ENCODE measurements around the gene FOXE3.

Gene FOXE3

GRCh38 chr1:47409311-47410067, 6.6 kb upstream of the FOXE3 start:
- Histone ChIP-seq H3K4me3 (replicated peaks; ENCODE audit: low read depth, low read length) (no peak overlapping the region), H3K27me3 (replicated peaks; ENCODE audit: control insufficient read depth, insufficient read depth, low read length) (no peaks in the 10 kb centered on the region), H3K36me3 (ENCODE audit: control insufficient read depth, insufficient read depth, low read length) (no peaks in the 10 kb centered on the region)
- no peak for DNase-seq (ENCODE audit: extremely low read depth, insufficient read length)
- TF ChIP-seq, protein P1, sequence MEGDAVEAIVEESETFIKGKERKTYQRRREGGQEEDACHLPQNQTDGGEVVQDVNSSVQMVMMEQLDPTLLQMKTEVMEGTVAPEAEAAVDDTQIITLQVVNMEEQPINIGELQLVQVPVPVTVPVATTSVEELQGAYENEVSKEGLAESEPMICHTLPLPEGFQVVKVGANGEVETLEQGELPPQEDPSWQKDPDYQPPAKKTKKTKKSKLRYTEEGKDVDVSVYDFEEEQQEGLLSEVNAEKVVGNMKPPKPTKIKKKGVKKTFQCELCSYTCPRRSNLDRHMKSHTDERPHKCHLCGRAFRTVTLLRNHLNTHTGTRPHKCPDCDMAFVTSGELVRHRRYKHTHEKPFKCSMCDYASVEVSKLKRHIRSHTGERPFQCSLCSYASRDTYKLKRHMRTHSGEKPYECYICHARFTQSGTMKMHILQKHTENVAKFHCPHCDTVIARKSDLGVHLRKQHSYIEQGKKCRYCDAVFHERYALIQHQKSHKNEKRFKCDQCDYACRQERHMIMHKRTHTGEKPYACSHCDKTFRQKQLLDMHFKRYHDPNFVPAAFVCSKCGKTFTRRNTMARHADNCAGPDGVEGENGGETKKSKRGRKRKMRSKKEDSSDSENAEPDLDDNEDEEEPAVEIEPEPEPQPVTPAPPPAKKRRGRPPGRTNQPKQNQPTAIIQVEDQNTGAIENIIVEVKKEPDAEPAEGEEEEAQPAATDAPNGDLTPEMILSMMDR (IDR thresholded peaks at IDR 0.05; ENCODE audit: insufficient read depth, low read length, poor library complexity, severe bottlenecking) = no peak

GRCh38 chr1:47410068-47410455, 6.0 kb upstream of the FOXE3 start:
- TF ChIP-seq, protein P1 (IDR thresholded peaks at IDR 0.05; ENCODE audit: insufficient read depth, low read length, poor library complexity, severe bottlenecking) = no peak
- H3K36me3 ChIP-seq (ENCODE audit: control insufficient read depth, insufficient read depth, low read length) = no peaks in the 10 kb centered on the region
- no peak for DNase-seq (ENCODE audit: extremely low read depth, insufficient read length)
- H3K27me3 ChIP-seq (replicated peaks; ENCODE audit: control insufficient read depth, insufficient read depth, low read length) = no peaks in the 10 kb centered on the region
- no peak overlapping the region for H3K4me3 ChIP-seq (replicated peaks; ENCODE audit: low read depth, low read length)

GRCh38 chr1:47411436-47411835, 4.6 kb upstream of the FOXE3 start:
- TF ChIP-seq, protein P1 (IDR thresholded peaks at IDR 0.05; ENCODE audit: insufficient read depth, low read length, poor library complexity, severe bottlenecking) = no peak
- Histone ChIP-seq H3K27me3 (replicated peaks; ENCODE audit: control insufficient read depth, insufficient read depth, low read length) (no peaks in the 10 kb centered on the region), H3K36me3 (ENCODE audit: control insufficient read depth, insufficient read depth, low read length) (no peaks in the 10 kb centered on the region), H3K4me3 (replicated peaks; ENCODE audit: low read depth, low read length) (no peak overlapping the region)
- DNase-seq (ENCODE audit: extremely low read depth, insufficient read length) = no peak

- DNase-seq (ENCODE audit: extremely low read depth, insufficient read length) = no peak
- no peaks in the 10 kb centered on the region for H3K36me3 ChIP-seq (ENCODE audit: control insufficient read depth, insufficient read depth, low read length)
- H3K27me3 ChIP-seq (replicated peaks; ENCODE audit: control insufficient read depth, insufficient read depth, low read length) = no peaks in the 10 kb centered on the region
- TF ChIP-seq, protein P1 (IDR thresholded peaks at IDR 0.05; ENCODE audit: insufficient read depth, low read length, poor library complexity, severe bottlenecking) = no peak
- no peak overlapping the region for H3K4me3 ChIP-seq (replicated peaks; ENCODE audit: low read depth, low read length)
Measured at GRCh38 chr1:47412437-47412836, 3.6 kb upstream of the FOXE3 start.

GRCh38 chr1:47416319-47417169, 459 bp downstream of the FOXE3 start:
- no peaks in the 10 kb centered on the region for H3K27me3 ChIP-seq (replicated peaks; ENCODE audit: control insufficient read depth, insufficient read depth, low read length)
- TF ChIP-seq, protein P1 (IDR thresholded peaks at IDR 0.05; ENCODE audit: insufficient read depth, low read length, poor library complexity, severe bottlenecking) = no peak
- no peak overlapping the region for H3K4me3 ChIP-seq (replicated peaks; ENCODE audit: low read depth, low read length)
- no peaks in the 10 kb centered on the region for H3K36me3 ChIP-seq (ENCODE audit: control insufficient read depth, insufficient read depth, low read length)
- no peak for DNase-seq (ENCODE audit: extremely low read depth, insufficient read length)
